CD4-positive, alpha-beta T cell (primary cell): Measurements from ENCODE around the gene BEGAIN. TPM values are rescaled to one million over a fixed set of nuclear protein-coding genes. Genes with fewer than 3 reads are reported as not detected.

Experiments used
- ATAC-seq: fragments of 200-7000 bp; cut with Tn5 transposase; one replicate; pipeline ENCODE4 v1.10.0; 2022; ENCODE audit warnings: mild to moderate bottlenecking; ENCODE audit not compliant: poor library complexity
- CTCF ChIA-PET: fragments of 350-600 bp; sonication (Branson Sonifier 250); formaldehyde crosslinking; loops from one replicate; lab custom pipeline; 2021; ENCODE audit warnings: antibody characterized with exemption, inconsistent platforms; lab: Charles Lee
- POLR2A ChIA-PET: fragments of 350-600 bp; sonication (Branson Sonifier 250); formaldehyde crosslinking; loops from one replicate; lab custom pipeline; 2021; ENCODE audit warnings: antibody characterized with exemption, inconsistent platforms; lab: Charles Lee
- DNase-seq, 14 experiments: peaks; one replicate each; pipeline ENCODE4 v3.0.0-alpha.2; 2013 to 2020; ENCODE audit warnings: mixed read lengths in 2 of 14
- H3K27ac ChIP-seq, 2 donors: one replicate each; pipeline versions ENCODE4 v1.5.1 to v1.7.0; 2013; ENCODE audit warnings: low read length in 2 of 2, low read depth in 1 of 2, mild to moderate bottlenecking in 1 of 2
- H3K27me3 ChIP-seq, 2 experiments: 1 replicate in 1 of 2; 2 replicates in 1 of 2; pipeline versions ENCODE4 v1.6.1 to v1.7.0; 2013; ENCODE audit warnings: low read length in 2 of 2, control low read depth in 1 of 2, mild to moderate bottlenecking in 1 of 2, moderate library complexity in 1 of 2; ENCODE audit not compliant: insufficient read depth in 2 of 2, control insufficient read depth in 1 of 2
- H3K36me3 ChIP-seq: one replicate; pipeline ENCODE4 v1.6.1; 2013; ENCODE audit warnings: low read length, control low read depth; ENCODE audit not compliant: insufficient read depth
- H3K4me1 ChIP-seq: one replicate; pipeline ENCODE4 v1.6.1; 2013; ENCODE audit warnings: low read length, control low read depth; ENCODE audit not compliant: insufficient read depth
- H3K4me3 ChIP-seq: one replicate; pipeline ENCODE4 v1.5.1; 2013; ENCODE audit warnings: mild to moderate bottlenecking, low read length, moderate library complexity
- H3K9me3 ChIP-seq, 2 experiments: 1 replicate in 1 of 2; 2 replicates in 1 of 2; pipeline versions ENCODE4 v1.6.1 to v1.7.0; 2013; ENCODE audit warnings: low read length in 2 of 2, mild to moderate bottlenecking in 2 of 2, control low read depth in 1 of 2, moderate library complexity in 1 of 2; ENCODE audit not compliant: control insufficient read depth in 1 of 2, insufficient read depth in 1 of 2
- H3K27ac Mint-ChIP-seq: one replicate; pipeline ENCODE4 v1.8.0; 2020; ENCODE audit warnings: mixed read lengths
- H3K27me3 Mint-ChIP-seq: one replicate; pipeline ENCODE4 v1.8.0; 2021; ENCODE audit warnings: mixed read lengths
- H3K36me3 Mint-ChIP-seq: one replicate; pipeline ENCODE4 v1.8.0; 2021; ENCODE audit warnings: low read depth, mixed read lengths
- H3K4me1 Mint-ChIP-seq: one replicate; pipeline ENCODE4 v1.8.0; 2021; ENCODE audit warnings: low read depth, mixed read lengths
- H3K4me3 Mint-ChIP-seq: one replicate; pipeline ENCODE4 v1.8.0; 2020; ENCODE audit warnings: mild to moderate bottlenecking, mixed read lengths
- H3K9me3 Mint-ChIP-seq: one replicate; pipeline ENCODE4 v1.8.0; 2020; ENCODE audit warnings: mixed read lengths
- intact Hi-C, 2 experiments: fragments of 100-400 bp; cut with DNase I in 1 of 2; cut with micrococcal nuclease in 1 of 2; formaldehyde crosslinking; loops; one replicate each; pipeline versions ENCODE4 v1.15.1 to v1.9.0; 2023 to 2025; cut with DNase I, micrococcal nuclease
- total RNA-seq, 174 experiments: library from RNA in 2 of 174; stranded (reverse) in 2 of 174; gene quantifications; one replicate each; pipeline ENCODE4 v1.2.3 and lab custom pipeline; 2021 to 2026
- TF ChIP-seq, protein P1 (sequence below): fragments of 200-600 bp; IDR thresholded peaks from one replicate; pipeline ENCODE4 v1.8.0; 2022; ENCODE audit warnings: antibody characterized with exemption, mild to moderate bottlenecking

The BEGAIN gene
- total RNA-seq, 2 experiments from 2014 or later = 1.5 to 2.0 TPM

DNA sequence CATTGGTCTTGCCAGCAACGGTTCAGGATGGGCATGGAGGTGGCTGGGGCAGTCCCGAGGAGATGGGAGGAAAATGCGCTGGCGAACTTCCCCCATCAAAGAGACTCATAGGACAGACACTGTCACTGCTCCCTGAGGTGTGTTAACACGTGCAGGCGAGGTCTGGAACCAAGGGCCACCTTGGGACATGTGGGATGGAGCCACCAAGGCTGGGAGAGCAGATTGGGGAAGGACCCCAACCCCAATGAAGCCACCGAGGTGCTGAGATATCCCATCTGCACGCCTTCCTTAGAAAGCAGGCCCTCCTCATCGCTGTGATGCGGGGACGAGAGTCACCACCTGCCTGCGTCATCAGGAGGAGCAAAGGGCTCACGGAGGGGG lies 16.9 kb upstream of the BEGAIN start:
- peaks cover 10 to 22% of the 10 kb centered on the region in 2 experiments for H3K9me3 ChIP-seq
- intact Hi-C loops = no loop called here
- peaks cover 17% of the 10 kb centered on the region for H3K27me3 Mint-ChIP-seq
- no peak overlapping the region for H3K27ac ChIP-seq
- no peaks in the 10 kb centered on the region for H3K27me3 ChIP-seq
- no peak for ATAC-seq
- no peak overlapping the region for H3K4me3 ChIP-seq
- TF ChIP-seq, protein P1, sequence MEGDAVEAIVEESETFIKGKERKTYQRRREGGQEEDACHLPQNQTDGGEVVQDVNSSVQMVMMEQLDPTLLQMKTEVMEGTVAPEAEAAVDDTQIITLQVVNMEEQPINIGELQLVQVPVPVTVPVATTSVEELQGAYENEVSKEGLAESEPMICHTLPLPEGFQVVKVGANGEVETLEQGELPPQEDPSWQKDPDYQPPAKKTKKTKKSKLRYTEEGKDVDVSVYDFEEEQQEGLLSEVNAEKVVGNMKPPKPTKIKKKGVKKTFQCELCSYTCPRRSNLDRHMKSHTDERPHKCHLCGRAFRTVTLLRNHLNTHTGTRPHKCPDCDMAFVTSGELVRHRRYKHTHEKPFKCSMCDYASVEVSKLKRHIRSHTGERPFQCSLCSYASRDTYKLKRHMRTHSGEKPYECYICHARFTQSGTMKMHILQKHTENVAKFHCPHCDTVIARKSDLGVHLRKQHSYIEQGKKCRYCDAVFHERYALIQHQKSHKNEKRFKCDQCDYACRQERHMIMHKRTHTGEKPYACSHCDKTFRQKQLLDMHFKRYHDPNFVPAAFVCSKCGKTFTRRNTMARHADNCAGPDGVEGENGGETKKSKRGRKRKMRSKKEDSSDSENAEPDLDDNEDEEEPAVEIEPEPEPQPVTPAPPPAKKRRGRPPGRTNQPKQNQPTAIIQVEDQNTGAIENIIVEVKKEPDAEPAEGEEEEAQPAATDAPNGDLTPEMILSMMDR = no peak
- H3K27ac Mint-ChIP-seq = no peak overlapping the region
- H3K9me3 Mint-ChIP-seq = peaks cover 14% of the 10 kb centered on the region
- no peak overlapping the region for H3K4me3 Mint-ChIP-seq
- H3K4me1 ChIP-seq = no peaks in the 10 kb centered on the region
- no peaks in the 10 kb centered on the region for H3K4me1 Mint-ChIP-seq
- ChIA-PET POLR2A (no interaction called here), CTCF (no interaction called here)
- no peaks in the 10 kb centered on the region for H3K36me3 ChIP-seq
- no peaks in the 10 kb centered on the region for H3K36me3 Mint-ChIP-seq
- peak in 1 of 14 experiments; percentile 27 for DNase-seq

- intact Hi-C loops = no loop called here
- H3K9me3 Mint-ChIP-seq = peaks cover 14% of the 10 kb centered on the region
- no peak overlapping the region for H3K27ac Mint-ChIP-seq
- DNase-seq (peak in 1 of 14 experiments; percentile 5), ATAC-seq (no peak)
- Histone ChIP-seq H3K9me3 (peaks cover 10 to 22% of the 10 kb centered on the region in 2 experiments), H3K27ac (no peak overlapping the region), H3K4me1 (no peaks in the 10 kb centered on the region), H3K27me3 (no peaks in the 10 kb centered on the region), H3K4me3 (no peak overlapping the region), H3K36me3 (no peaks in the 10 kb centered on the region)
- CTCF ChIA-PET = no interaction called here
- H3K4me1 Mint-ChIP-seq = no peaks in the 10 kb centered on the region
- H3K27me3 Mint-ChIP-seq = peaks cover 17% of the 10 kb centered on the region
- H3K36me3 Mint-ChIP-seq = no peaks in the 10 kb centered on the region
- H3K4me3 Mint-ChIP-seq = no peak overlapping the region
- POLR2A ChIA-PET = no interaction called here
- TF ChIP-seq, protein P1 = no peak
Measured at GRCh38 chr14:100603341-100604120, 16.3 kb upstream of the BEGAIN start.

DNA sequence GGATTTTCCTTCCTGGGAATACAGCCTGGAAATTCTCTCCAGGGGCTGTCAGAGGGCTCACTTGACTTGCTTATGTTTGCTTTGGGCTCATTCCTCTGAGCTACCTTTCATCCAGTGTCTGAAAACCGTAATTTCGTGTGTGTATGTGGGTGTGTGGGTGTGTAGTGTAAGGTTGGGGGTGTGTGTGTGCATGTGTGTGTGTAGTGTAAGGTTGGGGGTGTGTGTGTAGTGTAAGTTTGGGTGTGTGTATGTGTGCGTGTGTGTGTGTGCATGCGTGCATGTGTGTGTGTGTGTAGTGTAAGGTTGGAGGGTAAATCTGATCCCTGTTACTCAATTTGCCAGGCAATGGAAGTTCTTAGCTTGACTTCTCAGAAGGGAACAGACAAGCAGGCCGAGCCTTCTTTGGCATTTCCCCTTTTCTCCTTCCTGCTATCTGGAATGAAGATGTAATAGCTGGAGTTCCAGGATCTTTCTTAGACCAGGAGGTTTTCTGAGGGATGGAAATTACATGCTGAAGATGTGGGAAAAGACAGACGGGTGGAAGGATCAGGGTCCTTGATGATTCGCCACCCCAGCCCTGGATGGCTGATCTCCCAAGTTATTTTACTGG lies 15.5 kb upstream of the BEGAIN start:
- Histone ChIP-seq H3K27ac (no peak overlapping the region), H3K9me3 (peaks cover 10 to 22% of the 10 kb centered on the region in 2 experiments), H3K36me3 (no peaks in the 10 kb centered on the region), H3K4me1 (no peaks in the 10 kb centered on the region), H3K27me3 (no peaks in the 10 kb centered on the region), H3K4me3 (no peak overlapping the region)
- Mint-ChIP-seq H3K9me3 (peaks cover 14% of the 10 kb centered on the region), H3K4me1 (no peaks in the 10 kb centered on the region), H3K27ac (no peak overlapping the region), H3K4me3 (no peak overlapping the region), H3K36me3 (no peaks in the 10 kb centered on the region), H3K27me3 (peaks cover 17% of the 10 kb centered on the region)
- CTCF ChIA-PET = no interaction called here
- peak in 1 of 14 experiments; percentile 0 for DNase-seq
- intact Hi-C loops = no loop called here
- TF ChIP-seq, protein P1 = no peak
- no peak for ATAC-seq
- POLR2A ChIA-PET = no interaction called here
